ENCODE results near the gene HHIPL1.

GRCh38 chr14:99668307-99669295 is 23.7 kb downstream of the HHIPL1 start:
- TF ChIP-seq CTCF (IDR thresholded peaks at IDR 0.05) = no peak
- TF ChIP-seq POLR2A (IDR thresholded peaks at IDR 0.05) = no peak
